HepG2 (cell line): Measurements from ENCODE around the gene CNDP1. TPM values are rescaled to one million over a fixed set of nuclear protein-coding genes. Genes with fewer than 3 reads are reported as not detected.

ENCODE experiments used
- ERF ChIP-seq: IDR thresholded peaks from 2 replicates; pipeline ENCODE4 v1.6.1; 2018; ENCODE audit warnings: missing biosample characterization, missing genetic modification reagents
- ETS1 ChIP-seq: sonication (generic); formaldehyde crosslinking; IDR thresholded peaks from 2 replicates; pipeline ENCODE4 v1.4.0; 2020; ENCODE audit warnings: missing genetic modification reagents
- GTF2F1 ChIP-seq: fragments of 150-350 bp; IDR thresholded peaks from 2 replicates; pipeline ENCODE4 v1.6.1; 2014; ENCODE audit warnings: low read length
- GZF1 ChIP-seq: sonication (generic); formaldehyde crosslinking; IDR thresholded peaks from 2 replicates; pipeline ENCODE4 v1.5.1; 2020; ENCODE audit warnings: mild to moderate bottlenecking, missing genetic modification reagents
- HNRNPH1 ChIP-seq: fragments of 200-400 bp; formaldehyde crosslinking; optimal IDR thresholded peaks from 2 replicates; pipeline ENCODE3; 2017; ENCODE audit warnings: mild to moderate bottlenecking, low read depth, low read length
- ZNF160 ChIP-seq: sonication (generic); formaldehyde crosslinking; IDR thresholded peaks from 2 replicates; pipeline ENCODE4 v1.8.0; 2022; ENCODE audit warnings: mild to moderate bottlenecking, inconsistent platforms, missing genetic modification reagents
- ZNF180 ChIP-seq: sonication (generic); formaldehyde crosslinking; IDR thresholded peaks from 2 replicates; pipeline ENCODE4 v1.4.0; 2020; ENCODE audit warnings: low read depth, missing genetic modification reagents, borderline replicate concordance
- ZNF30 ChIP-seq: sonication (generic); formaldehyde crosslinking; IDR thresholded peaks from 2 replicates; pipeline ENCODE4 v1.5.0; 2020; ENCODE audit warnings: mild to moderate bottlenecking, missing genetic modification reagents
- ZNF674 ChIP-seq: sonication (generic); formaldehyde crosslinking; IDR thresholded peaks from 2 replicates; pipeline ENCODE4 v1.5.0; 2020; ENCODE audit warnings: low read depth, mild to moderate bottlenecking, missing genetic modification reagents
- ZNF746 ChIP-seq: sonication (generic); formaldehyde crosslinking; IDR thresholded peaks from 2 replicates; pipeline ENCODE4 v1.8.0; 2022; ENCODE audit warnings: mild to moderate bottlenecking, missing genetic modification reagents
- polyA plus RNA-seq, 8 experiments: library from polyadenylated mRNA; depleted of rRNA in 3 of 8; stranded (reverse) in 7 of 8; unstranded in 1 of 8; fragments of >200 nt; fragmentation: Illumina TruSeq in 4 of 8; extraction: Trizol in 4 of 8; gene quantifications; 2 replicates each; pipeline versions ENCODE4 v1.2.1 to v1.2.3, GENCODE V29; 2011 to 2016; ENCODE audit warnings: low read depth in 4 of 8, missing spikeins in 1 of 8, mixed read lengths in 1 of 8; ENCODE audit not compliant: insufficient read depth in 1 of 8
- total RNA-seq, 5 experiments: library from RNA; depleted of rRNA; stranded (reverse); fragments of >200 nt; fragmentation: Illumina TruSeq; extraction: Trizol; gene quantifications; 2 replicates each; pipeline ENCODE4 v1.2.3, GENCODE V29; 2016; ENCODE audit warnings: low read depth in 1 of 5
- TF ChIP-seq, protein P1 (sequence below), 2 experiments: sonication (generic) in 1 of 2; formaldehyde crosslinking in 1 of 2; IDR thresholded peaks; 2 replicates each; pipeline versions ENCODE4 v1.6.1 to v1.9.0; 2014 to 2022; ENCODE audit warnings: antibody characterized with exemption in 1 of 2, borderline replicate concordance in 1 of 2, inconsistent platforms in 1 of 2, low read depth in 1 of 2, missing genetic modification reagents in 1 of 2
- TF ChIP-seq, protein P2 (sequence below): sonication (generic); formaldehyde crosslinking; IDR thresholded peaks from 2 replicates; pipeline ENCODE4 v1.5.1; 2020; ENCODE audit warnings: mild to moderate bottlenecking, missing genetic modification reagents, moderate library complexity
- TF ChIP-seq, protein P3 (sequence below): sonication (generic); formaldehyde crosslinking; conservative IDR thresholded peaks from 2 replicates; pipeline ENCODE4 v1.8.0; 2022; ENCODE audit warnings: mild to moderate bottlenecking, moderate library complexity, missing genetic modification reagents

CNDP1 gene
- total and polyA plus RNA-seq, 2 of the 13 experiments (the other 11 are each of a cell fraction or from before 2014, with no cell fraction given), result 0.01 TPM; not detected in 1

DNA sequence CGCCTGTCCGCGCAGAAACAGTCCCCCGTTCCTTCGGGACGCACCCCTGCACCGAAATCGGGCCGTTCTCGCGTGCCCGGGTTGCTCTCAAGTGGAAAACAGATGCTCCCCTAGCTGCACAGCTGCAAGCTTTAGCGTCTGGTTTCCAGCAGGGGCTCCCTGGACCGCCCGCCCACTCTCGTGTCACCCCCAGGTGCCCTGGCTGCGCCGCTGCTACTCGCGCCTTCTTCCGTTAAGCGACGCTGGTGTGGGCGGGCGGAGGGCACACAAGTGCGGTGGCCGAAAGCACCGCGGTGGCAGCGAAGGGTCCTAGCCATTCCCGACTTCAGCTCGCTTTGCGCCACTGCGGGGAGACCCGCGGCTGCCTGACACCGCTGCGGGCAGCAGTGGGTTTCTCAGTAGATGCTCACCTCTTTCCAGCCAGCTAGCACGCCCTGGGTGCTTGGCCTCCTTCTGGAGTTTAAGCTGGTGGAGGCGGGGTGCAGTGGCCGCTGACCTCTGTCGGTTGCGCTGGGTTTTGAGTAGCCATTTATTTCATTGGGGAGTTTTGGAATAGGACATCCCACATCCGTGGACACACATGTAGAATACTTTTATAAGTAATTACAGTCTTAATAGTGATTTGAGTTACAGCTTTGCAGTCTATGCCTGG is 64.2 kb downstream of the CNDP1 start (continued):
- TF ChIP-seq, protein P1, sequence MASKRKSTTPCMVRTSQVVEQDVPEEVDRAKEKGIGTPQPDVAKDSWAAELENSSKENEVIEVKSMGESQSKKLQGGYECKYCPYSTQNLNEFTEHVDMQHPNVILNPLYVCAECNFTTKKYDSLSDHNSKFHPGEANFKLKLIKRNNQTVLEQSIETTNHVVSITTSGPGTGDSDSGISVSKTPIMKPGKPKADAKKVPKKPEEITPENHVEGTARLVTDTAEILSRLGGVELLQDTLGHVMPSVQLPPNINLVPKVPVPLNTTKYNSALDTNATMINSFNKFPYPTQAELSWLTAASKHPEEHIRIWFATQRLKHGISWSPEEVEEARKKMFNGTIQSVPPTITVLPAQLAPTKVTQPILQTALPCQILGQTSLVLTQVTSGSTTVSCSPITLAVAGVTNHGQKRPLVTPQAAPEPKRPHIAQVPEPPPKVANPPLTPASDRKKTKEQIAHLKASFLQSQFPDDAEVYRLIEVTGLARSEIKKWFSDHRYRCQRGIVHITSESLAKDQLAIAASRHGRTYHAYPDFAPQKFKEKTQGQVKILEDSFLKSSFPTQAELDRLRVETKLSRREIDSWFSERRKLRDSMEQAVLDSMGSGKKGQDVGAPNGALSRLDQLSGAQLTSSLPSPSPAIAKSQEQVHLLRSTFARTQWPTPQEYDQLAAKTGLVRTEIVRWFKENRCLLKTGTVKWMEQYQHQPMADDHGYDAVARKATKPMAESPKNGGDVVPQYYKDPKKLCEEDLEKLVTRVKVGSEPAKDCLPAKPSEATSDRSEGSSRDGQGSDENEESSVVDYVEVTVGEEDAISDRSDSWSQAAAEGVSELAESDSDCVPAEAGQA (IDR thresholded peaks at IDR 0.05; ENCODE audit: low read depth), result no peak
- TF ChIP-seq, protein P1 (CRISPR knock-in tag; IDR thresholded peaks at IDR 0.05; ENCODE audit: borderline replicate concordance), result no peak
- TF ChIP-seq, protein P2, sequence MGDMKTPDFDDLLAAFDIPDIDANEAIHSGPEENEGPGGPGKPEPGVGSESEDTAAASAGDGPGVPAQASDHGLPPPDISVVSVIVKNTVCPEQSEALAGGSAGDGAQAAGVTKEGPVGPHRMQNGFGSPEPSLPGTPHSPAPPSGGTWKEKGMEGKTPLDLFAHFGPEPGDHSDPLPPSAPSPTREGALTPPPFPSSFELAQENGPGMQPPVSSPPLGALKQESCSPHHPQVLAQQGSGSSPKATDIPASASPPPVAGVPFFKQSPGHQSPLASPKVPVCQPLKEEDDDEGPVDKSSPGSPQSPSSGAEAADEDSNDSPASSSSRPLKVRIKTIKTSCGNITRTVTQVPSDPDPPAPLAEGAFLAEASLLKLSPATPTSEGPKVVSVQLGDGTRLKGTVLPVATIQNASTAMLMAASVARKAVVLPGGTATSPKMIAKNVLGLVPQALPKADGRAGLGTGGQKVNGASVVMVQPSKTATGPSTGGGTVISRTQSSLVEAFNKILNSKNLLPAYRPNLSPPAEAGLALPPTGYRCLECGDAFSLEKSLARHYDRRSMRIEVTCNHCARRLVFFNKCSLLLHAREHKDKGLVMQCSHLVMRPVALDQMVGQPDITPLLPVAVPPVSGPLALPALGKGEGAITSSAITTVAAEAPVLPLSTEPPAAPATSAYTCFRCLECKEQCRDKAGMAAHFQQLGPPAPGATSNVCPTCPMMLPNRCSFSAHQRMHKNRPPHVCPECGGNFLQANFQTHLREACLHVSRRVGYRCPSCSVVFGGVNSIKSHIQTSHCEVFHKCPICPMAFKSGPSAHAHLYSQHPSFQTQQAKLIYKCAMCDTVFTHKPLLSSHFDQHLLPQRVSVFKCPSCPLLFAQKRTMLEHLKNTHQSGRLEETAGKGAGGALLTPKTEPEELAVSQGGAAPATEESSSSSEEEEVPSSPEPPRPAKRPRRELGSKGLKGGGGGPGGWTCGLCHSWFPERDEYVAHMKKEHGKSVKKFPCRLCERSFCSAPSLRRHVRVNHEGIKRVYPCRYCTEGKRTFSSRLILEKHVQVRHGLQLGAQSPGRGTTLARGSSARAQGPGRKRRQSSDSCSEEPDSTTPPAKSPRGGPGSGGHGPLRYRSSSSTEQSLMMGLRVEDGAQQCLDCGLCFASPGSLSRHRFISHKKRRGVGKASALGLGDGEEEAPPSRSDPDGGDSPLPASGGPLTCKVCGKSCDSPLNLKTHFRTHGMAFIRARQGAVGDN (CRISPR knock-in tag), result peak; percentile 88
- TF ChIP-seq ERF (CRISPR knock-in tag), result peak; percentile 26; the same call in 1 of the 2 replicates
- TF ChIP-seq HNRNPH1, result no peak
- no peak for TF ChIP-seq ZNF30 (CRISPR knock-in tag)
- TF ChIP-seq ETS1 (CRISPR knock-in tag), result 0 out of 2 replicates have a peak, but pooled peaks have one; percentile 52
- no peak for TF ChIP-seq GZF1 (CRISPR knock-in tag)
- TF ChIP-seq, protein P3, sequence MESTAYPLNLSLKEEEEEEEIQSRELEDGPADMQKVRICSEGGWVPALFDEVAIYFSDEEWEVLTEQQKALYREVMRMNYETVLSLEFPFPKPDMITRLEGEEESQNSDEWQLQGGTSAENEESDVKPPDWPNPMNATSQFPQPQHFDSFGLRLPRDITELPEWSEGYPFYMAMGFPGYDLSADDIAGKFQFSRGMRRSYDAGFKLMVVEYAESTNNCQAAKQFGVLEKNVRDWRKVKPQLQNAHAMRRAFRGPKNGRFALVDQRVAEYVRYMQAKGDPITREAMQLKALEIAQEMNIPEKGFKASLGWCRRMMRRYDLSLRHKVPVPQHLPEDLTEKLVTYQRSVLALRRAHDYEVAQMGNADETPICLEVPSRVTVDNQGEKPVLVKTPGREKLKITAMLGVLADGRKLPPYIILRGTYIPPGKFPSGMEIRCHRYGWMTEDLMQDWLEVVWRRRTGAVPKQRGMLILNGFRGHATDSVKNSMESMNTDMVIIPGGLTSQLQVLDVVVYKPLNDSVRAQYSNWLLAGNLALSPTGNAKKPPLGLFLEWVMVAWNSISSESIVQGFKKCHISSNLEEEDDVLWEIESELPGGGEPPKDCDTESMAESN (CRISPR knock-in tag), result 0 out of 2 replicates have a peak, but pooled peaks have one; percentile 30
- no peak for TF ChIP-seq ZNF180 (CRISPR knock-in tag)
- TF ChIP-seq ZNF674, result no peak
- TF ChIP-seq GTF2F1, result no peak
- peak; percentile 14; the same call in 1 of the 2 replicates for TF ChIP-seq ZNF746 (CRISPR knock-in tag)
- 0 out of 2 replicates have a peak, but pooled peaks have one; percentile 14 for TF ChIP-seq ZNF160 (CRISPR knock-in tag)
